ENCODE data around the gene NUP42. TPM values are rescaled to one million over a fixed set of nuclear protein-coding genes. Genes with fewer than 3 reads are reported as not detected.

The NUP42 gene
- total RNA-seq, 1 experiment from 2014 or later = 30.3 TPM

DNA sequence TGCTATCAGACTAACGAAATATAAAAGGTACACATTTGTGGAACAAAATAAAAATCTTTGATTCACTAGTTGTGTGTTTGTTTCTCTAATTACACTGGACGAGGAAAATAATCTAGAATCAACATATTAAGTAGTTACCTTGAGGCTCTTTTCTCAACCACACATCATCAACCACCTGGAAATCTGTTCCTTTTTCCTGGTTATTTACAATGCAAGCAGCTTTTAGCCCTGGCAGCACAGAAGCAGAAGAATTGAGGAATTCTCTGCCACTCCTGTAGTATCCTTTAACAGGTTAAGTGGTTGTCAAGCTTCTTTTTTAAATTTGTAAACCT lies 23.7 kb downstream of the NUP42 start:
- peaks cover 6% of the 10 kb centered on the region; the same call in 1 of the 2 replicates for H3K36me3 ChIP-seq (ENCODE audit: control insufficient read depth, insufficient read depth, low read length)
- TF ChIP-seq POLR2AphosphoS5 (IDR thresholded peaks at IDR 0.05; ENCODE audit: low read depth, low read length) (no peak), SIN3A (IDR thresholded peaks at IDR 0.05; ENCODE audit: borderline replicate concordance, insufficient read depth, low read depth, low read length) (no peak), TCF7L2 (IDR thresholded peaks at IDR 0.05; ENCODE audit: low read depth, low read length) (no peak)
- TF ChIP-seq, protein P1, sequence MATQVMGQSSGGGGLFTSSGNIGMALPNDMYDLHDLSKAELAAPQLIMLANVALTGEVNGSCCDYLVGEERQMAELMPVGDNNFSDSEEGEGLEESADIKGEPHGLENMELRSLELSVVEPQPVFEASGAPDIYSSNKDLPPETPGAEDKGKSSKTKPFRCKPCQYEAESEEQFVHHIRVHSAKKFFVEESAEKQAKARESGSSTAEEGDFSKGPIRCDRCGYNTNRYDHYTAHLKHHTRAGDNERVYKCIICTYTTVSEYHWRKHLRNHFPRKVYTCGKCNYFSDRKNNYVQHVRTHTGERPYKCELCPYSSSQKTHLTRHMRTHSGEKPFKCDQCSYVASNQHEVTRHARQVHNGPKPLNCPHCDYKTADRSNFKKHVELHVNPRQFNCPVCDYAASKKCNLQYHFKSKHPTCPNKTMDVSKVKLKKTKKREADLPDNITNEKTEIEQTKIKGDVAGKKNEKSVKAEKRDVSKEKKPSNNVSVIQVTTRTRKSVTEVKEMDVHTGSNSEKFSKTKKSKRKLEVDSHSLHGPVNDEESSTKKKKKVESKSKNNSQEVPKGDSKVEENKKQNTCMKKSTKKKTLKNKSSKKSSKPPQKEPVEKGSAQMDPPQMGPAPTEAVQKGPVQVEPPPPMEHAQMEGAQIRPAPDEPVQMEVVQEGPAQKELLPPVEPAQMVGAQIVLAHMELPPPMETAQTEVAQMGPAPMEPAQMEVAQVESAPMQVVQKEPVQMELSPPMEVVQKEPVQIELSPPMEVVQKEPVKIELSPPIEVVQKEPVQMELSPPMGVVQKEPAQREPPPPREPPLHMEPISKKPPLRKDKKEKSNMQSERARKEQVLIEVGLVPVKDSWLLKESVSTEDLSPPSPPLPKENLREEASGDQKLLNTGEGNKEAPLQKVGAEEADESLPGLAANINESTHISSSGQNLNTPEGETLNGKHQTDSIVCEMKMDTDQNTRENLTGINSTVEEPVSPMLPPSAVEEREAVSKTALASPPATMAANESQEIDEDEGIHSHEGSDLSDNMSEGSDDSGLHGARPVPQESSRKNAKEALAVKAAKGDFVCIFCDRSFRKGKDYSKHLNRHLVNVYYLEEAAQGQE (IDR thresholded peaks at IDR 0.05; ENCODE audit: insufficient read depth in 1 of 2, low read depth in 2 of 2, low read length in 1 of 2) = no peak
- TF ChIP-seq, protein P2, sequence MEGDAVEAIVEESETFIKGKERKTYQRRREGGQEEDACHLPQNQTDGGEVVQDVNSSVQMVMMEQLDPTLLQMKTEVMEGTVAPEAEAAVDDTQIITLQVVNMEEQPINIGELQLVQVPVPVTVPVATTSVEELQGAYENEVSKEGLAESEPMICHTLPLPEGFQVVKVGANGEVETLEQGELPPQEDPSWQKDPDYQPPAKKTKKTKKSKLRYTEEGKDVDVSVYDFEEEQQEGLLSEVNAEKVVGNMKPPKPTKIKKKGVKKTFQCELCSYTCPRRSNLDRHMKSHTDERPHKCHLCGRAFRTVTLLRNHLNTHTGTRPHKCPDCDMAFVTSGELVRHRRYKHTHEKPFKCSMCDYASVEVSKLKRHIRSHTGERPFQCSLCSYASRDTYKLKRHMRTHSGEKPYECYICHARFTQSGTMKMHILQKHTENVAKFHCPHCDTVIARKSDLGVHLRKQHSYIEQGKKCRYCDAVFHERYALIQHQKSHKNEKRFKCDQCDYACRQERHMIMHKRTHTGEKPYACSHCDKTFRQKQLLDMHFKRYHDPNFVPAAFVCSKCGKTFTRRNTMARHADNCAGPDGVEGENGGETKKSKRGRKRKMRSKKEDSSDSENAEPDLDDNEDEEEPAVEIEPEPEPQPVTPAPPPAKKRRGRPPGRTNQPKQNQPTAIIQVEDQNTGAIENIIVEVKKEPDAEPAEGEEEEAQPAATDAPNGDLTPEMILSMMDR (IDR thresholded peaks at IDR 0.05) = no peak
- in situ Hi-C loops (cut with HindIII; ENCODE audit: low pct_unique_long_range_greater_than_20kb, low sequenced_read_pairs) = no loop called here
- ATAC-seq = no peak
- no peaks in the 10 kb centered on the region for H3K9me3 ChIP-seq (ENCODE audit: control insufficient read depth, insufficient read depth, low read depth, low read length)
- no peak overlapping the region for H3K4me3 ChIP-seq (ENCODE audit: low read depth in 2 of 2, low read length in 2 of 2)
- H3K27me3 ChIP-seq (ENCODE audit: control insufficient read depth, insufficient read depth, low read length) = no peaks in the 10 kb centered on the region
- no peak for DNase-seq (ENCODE audit: low read depth, low spot score)
- ChIA-PET POLR2A (no interaction called here), CTCF (no interaction called here)
- intact Hi-C loops (cut with micrococcal nuclease; ENCODE audit: unreplicated experiment) = no loop called here
- no TSS peak for BruUV-seq (replicated peaks)
- H3K27ac ChIP-seq (ENCODE audit: low read length) = no peak overlapping the region
- H3K4me1 ChIP-seq (ENCODE audit: control insufficient read depth, insufficient read depth, low read length) = no peaks in the 10 kb centered on the region

DNA sequence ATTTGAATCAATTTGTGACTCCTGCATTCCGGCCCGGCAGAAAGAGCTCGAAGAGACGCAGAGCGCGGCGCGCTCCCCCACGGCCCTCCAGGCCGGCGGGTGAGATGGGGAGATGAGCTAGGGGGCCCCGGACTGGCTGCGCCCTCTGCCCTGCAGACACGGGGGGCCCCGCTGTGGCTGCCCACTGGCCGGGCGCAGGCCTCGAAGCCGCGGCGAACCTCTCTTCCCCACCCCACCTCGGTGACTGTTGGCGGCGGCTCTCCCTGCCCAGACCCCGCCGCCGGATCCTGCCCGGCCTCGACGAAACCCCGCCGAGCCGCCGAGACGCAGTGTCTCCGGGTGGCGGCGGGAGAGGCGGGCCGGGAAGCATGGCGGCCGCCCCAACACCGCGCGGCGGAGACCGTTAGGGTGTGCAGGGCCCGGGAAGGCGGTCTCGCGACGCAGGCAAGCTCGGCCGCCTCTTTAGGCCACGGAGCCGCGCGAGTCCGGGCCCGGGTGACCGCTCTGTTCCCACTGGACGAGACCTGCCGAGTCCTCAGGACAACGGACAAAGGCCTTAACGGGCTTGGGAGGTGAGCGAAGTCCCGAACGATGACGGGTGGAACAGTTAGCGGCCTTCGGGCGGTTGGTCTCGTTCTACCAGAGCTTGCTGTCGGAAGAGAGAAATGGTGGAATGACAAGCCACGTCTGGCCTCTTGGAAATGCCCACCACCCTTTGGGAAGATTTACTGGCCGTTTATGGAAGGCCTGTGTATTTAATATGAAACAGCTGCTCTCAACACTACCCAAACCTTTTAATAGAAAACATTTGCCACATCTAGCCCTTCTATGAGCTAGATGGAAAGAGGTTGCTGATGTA lies 24.3 kb downstream of the NUP42 start:
- ChIA-PET CTCF (no interaction called here), POLR2A (no interaction called here)
- ATAC-seq (no peak), DNase-seq (ENCODE audit: low read depth, low spot score) (no peak)
- TF ChIP-seq SIN3A (IDR thresholded peaks at IDR 0.05; ENCODE audit: borderline replicate concordance, insufficient read depth, low read depth, low read length) = no peak
- TF ChIP-seq, protein P1 (IDR thresholded peaks at IDR 0.05; ENCODE audit: insufficient read depth in 1 of 2, low read depth in 2 of 2, low read length in 1 of 2) = no peak
- TF ChIP-seq TCF7L2 (IDR thresholded peaks at IDR 0.05; ENCODE audit: low read depth, low read length) = no peak
- TF ChIP-seq, protein P2 (IDR thresholded peaks at IDR 0.05) = no peak
- no peak for TF ChIP-seq POLR2AphosphoS5 (IDR thresholded peaks at IDR 0.05; ENCODE audit: low read depth, low read length)
- H3K36me3 ChIP-seq (ENCODE audit: control insufficient read depth, insufficient read depth, low read length) = no peaks in the 10 kb centered on the region
- H3K4me1 ChIP-seq (ENCODE audit: control insufficient read depth, insufficient read depth, low read length) = no peaks in the 10 kb centered on the region
- no peak overlapping the region for H3K4me3 ChIP-seq (ENCODE audit: low read depth in 2 of 2, low read length in 2 of 2)
- no peaks in the 10 kb centered on the region for H3K9me3 ChIP-seq (ENCODE audit: control insufficient read depth, insufficient read depth, low read depth, low read length)
- no TSS peak for BruUV-seq (replicated peaks)
- no peaks in the 10 kb centered on the region for H3K27me3 ChIP-seq (ENCODE audit: control insufficient read depth, insufficient read depth, low read length)
- in situ Hi-C loops (cut with HindIII; ENCODE audit: low pct_unique_long_range_greater_than_20kb, low sequenced_read_pairs) (no loop called here), intact Hi-C loops (cut with micrococcal nuclease; ENCODE audit: unreplicated experiment) (no loop called here)
- no peak overlapping the region for H3K27ac ChIP-seq (ENCODE audit: low read length)
